Measurements from ENCODE around the gene ADAMTSL3.

The ADAMTSL3 gene

DNA sequence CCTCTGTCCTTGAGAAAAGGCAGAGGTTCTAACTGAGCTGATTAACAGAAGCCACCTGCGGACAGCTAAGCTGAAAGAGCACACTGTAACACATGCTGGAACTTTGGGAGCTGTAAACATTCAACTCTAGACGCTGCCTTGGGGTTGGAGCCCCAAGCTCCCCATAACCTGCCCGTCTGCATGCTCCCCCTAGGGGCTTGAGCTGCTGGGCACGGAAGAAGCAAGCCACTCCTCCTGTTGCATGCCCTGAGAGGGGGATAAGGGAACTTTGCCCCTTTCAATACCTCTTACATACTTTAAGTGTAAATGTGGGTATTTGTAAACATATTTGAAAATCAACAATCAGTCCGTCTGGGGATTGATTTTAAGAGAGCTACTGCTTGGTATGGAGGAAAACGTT lies 188.4 kb downstream of the ADAMTSL3 start:
- Histone ChIP-seq H3K27me3 (ENCODE audit: control insufficient read depth, insufficient read depth, low read length) (no peaks in the 10 kb centered on the region), H2AFZ (no peak overlapping the region), H3K4me3 (ENCODE audit: low read depth, low read length) (no peak overlapping the region), H3K27ac (no peak overlapping the region), H3K79me2 (no peaks in the 10 kb centered on the region), H3K4me1 (no peaks in the 10 kb centered on the region), H3K36me3 (ENCODE audit: control insufficient read depth, insufficient read depth, low read length) (no peaks in the 10 kb centered on the region), H3K4me2 (ENCODE audit: low read length) (no peak overlapping the region), H3K9me3 (ENCODE audit: control insufficient read depth, low read length) (no peaks in the 10 kb centered on the region), H3K9ac (no peak overlapping the region)
- TF ChIP-seq, protein P1, sequence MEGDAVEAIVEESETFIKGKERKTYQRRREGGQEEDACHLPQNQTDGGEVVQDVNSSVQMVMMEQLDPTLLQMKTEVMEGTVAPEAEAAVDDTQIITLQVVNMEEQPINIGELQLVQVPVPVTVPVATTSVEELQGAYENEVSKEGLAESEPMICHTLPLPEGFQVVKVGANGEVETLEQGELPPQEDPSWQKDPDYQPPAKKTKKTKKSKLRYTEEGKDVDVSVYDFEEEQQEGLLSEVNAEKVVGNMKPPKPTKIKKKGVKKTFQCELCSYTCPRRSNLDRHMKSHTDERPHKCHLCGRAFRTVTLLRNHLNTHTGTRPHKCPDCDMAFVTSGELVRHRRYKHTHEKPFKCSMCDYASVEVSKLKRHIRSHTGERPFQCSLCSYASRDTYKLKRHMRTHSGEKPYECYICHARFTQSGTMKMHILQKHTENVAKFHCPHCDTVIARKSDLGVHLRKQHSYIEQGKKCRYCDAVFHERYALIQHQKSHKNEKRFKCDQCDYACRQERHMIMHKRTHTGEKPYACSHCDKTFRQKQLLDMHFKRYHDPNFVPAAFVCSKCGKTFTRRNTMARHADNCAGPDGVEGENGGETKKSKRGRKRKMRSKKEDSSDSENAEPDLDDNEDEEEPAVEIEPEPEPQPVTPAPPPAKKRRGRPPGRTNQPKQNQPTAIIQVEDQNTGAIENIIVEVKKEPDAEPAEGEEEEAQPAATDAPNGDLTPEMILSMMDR (IDR thresholded peaks at IDR 0.05), result no peak

DNA sequence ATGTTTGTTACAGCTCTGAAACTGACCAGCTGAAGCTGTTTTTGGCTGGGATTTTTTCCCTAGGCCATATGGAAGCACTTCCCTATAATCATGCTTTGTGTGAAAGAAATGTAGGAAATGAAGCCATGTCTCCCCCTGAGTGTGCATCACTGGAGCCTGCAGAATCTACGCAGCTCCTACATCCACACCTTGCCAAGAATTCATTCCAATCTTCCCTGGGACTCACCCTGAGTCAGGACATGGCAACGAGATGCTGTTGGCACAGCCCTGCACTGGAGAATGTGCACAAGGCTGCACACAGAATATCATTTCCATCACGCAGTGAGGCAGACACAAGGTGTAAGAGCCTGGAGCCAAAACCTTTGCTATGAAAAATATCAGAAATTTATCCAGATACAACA lies 189.5 kb downstream of the ADAMTSL3 start:
- Histone ChIP-seq H3K9me3 (ENCODE audit: control insufficient read depth, low read length) (no peaks in the 10 kb centered on the region), H2AFZ (no peak overlapping the region), H3K27ac (no peak overlapping the region), H3K79me2 (no peaks in the 10 kb centered on the region), H3K4me2 (ENCODE audit: low read length) (no peak overlapping the region), H3K4me1 (no peaks in the 10 kb centered on the region), H3K4me3 (ENCODE audit: low read depth, low read length) (no peak overlapping the region), H3K9ac (no peak overlapping the region), H3K27me3 (ENCODE audit: control insufficient read depth, insufficient read depth, low read length) (no peaks in the 10 kb centered on the region), H3K36me3 (ENCODE audit: control insufficient read depth, insufficient read depth, low read length) (no peaks in the 10 kb centered on the region)
- TF ChIP-seq, protein P1 (IDR thresholded peaks at IDR 0.05), result no peak

DNA sequence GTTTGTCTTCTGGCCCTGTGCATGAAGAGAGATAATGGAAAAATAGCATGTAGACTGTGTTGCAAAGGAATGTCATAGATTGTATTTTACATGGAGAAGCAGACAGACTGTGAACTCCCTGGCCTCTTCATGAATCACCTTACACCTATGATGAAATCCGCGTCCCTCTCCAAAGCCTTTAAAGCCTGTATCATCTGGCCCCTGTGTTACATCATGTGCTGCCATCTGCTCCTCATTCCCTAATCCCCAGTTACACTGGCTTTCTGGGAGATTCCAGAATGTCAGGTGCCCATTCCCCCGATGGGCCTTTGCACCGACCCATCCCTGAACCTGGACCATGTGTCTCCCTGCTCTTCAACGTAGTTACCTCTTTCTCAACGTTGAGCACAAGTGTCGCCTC lies 190.8 kb downstream of the ADAMTSL3 start:
- Histone ChIP-seq H3K9ac (no peak overlapping the region), H3K9me3 (ENCODE audit: control insufficient read depth, low read length) (no peaks in the 10 kb centered on the region), H2AFZ (no peak overlapping the region), H3K27me3 (ENCODE audit: control insufficient read depth, insufficient read depth, low read length) (no peaks in the 10 kb centered on the region), H3K79me2 (no peaks in the 10 kb centered on the region), H3K4me2 (ENCODE audit: low read length) (no peak overlapping the region), H3K4me3 (ENCODE audit: low read depth, low read length) (no peak overlapping the region), H3K36me3 (ENCODE audit: control insufficient read depth, insufficient read depth, low read length) (no peaks in the 10 kb centered on the region), H3K27ac (no peak overlapping the region), H3K4me1 (no peaks in the 10 kb centered on the region)
- TF ChIP-seq, protein P1 (IDR thresholded peaks at IDR 0.05), result no peak

DNA sequence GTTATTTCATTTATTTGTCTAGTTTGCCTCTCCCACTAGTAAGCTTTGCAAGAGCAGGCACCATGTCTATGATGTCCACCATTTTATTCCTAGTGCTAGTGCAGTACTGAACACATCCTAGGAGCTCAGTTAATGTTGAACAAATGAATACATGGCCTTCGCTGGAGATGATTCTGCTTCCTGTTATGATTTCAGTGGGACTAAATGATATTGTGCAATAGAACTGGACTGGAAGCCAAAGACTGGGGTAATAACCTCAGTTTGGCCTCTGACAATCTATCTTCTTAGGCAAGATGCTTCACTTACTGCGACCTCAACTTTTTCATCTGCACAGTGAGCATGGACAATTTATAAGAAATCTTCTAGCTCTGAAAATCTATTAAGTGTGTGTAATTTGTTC lies 191.3 kb downstream of the ADAMTSL3 start:
- Histone ChIP-seq H3K4me1 (no peaks in the 10 kb centered on the region), H3K4me2 (ENCODE audit: low read length) (no peak overlapping the region), H3K9me3 (ENCODE audit: control insufficient read depth, low read length) (no peaks in the 10 kb centered on the region), H3K4me3 (ENCODE audit: low read depth, low read length) (no peak overlapping the region), H3K27me3 (ENCODE audit: control insufficient read depth, insufficient read depth, low read length) (no peaks in the 10 kb centered on the region), H3K27ac (no peak overlapping the region), H3K9ac (no peak overlapping the region), H3K36me3 (ENCODE audit: control insufficient read depth, insufficient read depth, low read length) (no peaks in the 10 kb centered on the region), H3K79me2 (no peaks in the 10 kb centered on the region), H2AFZ (no peak overlapping the region)
- TF ChIP-seq, protein P1 (IDR thresholded peaks at IDR 0.05), result no peak

DNA sequence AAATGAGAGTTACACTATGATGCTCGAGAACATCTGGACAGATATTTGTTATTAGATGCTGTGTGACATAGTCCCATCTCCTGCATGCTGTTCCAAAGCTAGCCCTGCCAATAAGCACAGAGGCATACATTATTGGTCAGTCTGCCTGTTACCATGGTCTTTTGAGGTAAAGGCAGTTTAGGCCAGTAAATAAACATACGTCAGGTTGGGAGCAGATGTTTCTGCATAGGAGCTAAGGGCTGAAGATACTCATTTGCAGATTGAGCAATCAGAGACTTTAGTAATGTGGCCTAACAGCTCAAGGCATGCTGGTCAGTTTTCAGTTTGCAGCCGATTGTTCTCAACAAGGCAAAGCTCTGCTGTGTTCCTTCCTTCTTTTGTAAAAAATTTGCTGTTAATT lies 192.9 kb downstream of the ADAMTSL3 start:
- Histone ChIP-seq H3K4me2 (ENCODE audit: low read length) (no peak overlapping the region), H3K27ac (no peak overlapping the region), H3K27me3 (ENCODE audit: control insufficient read depth, insufficient read depth, low read length) (no peaks in the 10 kb centered on the region), H2AFZ (no peak overlapping the region), H3K4me1 (no peaks in the 10 kb centered on the region), H3K79me2 (no peaks in the 10 kb centered on the region), H3K36me3 (ENCODE audit: control insufficient read depth, insufficient read depth, low read length) (no peaks in the 10 kb centered on the region), H3K9me3 (ENCODE audit: control insufficient read depth, low read length) (no peaks in the 10 kb centered on the region), H3K4me3 (ENCODE audit: low read depth, low read length) (no peak overlapping the region), H3K9ac (no peak overlapping the region)
- TF ChIP-seq, protein P1 (IDR thresholded peaks at IDR 0.05), result no peak
